Activated gamma-delta T cell (primary cell): ENCODE data around the gene LARGE1.

ENCODE experiments used
- DNase-seq: peaks from one replicate; lab custom pipeline; 2025; lab: John Stamatoyannopoulos, UW

The LARGE1 gene

DNA sequence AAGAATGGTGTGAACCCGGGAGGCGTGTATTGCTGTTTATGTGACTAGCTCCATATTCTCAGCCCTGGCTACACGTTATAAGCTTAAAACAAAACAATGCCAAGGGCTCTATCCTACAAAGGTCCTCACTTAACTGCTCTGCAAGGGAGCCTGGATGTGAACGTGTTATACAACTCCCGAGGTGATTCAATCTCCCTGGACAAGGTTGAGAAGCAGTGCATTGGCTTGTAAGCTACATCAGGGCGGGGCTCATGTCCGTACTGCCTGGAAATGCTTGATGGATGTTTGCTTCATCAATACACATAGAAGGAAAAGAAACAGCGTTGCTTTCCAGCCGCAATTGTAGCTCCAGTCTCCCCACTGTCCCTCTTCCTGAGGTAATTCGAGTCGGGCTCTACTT, 605.2 kb downstream of the LARGE1 start:
- DNase-seq = no peak

DNA sequence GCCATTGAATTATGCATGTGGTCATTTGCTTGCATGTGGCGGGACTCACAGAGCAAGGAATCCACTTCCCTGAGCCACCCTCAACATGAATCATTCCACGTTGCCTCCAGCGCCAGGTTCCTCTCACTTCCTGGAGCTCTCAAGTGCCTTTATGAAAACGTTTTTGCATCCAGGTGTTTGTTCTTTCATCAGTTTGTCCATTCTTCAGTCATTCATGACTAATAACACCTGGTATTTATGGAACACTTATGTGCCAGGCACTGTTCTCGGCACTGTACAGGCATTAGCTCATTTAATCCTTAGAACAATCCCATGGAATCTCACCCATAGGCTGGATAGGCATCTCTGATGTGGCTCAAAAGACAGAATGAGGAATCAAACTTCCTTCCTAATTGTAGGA, 606.0 kb downstream of the LARGE1 start:
- DNase-seq = no peak

DNA sequence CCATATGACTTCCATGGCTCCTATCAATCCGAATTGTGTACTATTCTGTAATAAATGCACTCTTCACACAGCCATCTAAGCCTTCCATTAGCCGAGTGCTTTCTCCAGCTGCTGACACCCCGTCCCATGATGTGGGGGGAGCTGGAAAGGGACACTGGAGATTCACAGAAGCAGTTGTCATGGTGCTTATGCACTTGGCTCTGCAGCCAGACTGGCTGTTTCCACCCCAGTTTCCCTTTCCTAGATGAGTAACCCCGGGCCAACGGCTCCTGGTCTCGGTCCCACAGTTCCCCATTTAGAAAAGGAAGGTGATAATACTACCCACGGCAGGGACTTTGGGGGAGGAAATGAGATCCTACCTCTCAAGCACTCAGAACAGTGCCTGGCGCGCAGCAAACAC, 617.2 kb downstream of the LARGE1 start:
- no peak for DNase-seq

DNA sequence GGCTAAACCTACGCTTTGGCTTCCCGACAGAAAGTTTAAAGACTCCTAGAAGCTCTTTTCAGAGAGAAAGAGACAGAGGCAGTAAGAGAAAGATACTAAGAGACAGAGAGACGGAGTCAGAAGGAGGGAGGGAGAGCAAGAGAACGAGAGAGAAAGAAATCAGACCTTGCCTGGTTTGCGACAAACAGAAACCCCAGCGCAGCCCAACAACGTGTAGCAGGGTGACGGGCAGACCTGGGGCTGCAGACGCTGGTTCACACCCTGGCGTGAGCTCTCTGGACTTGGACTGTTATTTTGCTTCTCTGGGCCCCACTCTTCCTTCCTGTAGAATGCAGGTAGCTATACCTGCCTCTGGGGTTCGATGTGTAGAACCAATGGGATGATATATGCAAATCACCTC, 617.7 kb downstream of the LARGE1 start:
- DNase-seq = no peak

DNA sequence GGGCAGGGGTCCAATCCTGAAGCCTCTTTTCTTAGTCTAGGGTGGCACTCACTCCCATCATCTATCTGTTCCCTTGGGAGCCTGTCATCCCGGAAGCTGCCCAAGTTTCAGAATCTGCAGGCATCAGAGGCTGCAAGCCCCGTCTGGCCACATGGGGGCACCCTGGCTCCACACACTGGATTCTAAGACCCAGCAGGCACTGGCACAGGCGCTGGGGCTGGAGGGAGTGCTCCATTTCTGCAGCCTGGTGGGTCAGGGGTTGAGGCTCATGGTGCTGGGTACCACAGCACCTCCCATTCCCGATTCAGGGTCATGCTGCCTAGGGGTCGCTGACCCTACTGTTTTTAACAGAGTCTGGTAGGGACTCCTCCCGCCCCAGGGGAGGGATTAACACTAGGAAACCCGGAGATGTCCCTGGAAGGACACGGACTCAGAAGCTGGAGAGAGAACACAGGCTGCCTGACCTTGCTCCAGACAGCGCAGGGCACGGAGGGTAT, 618.2 kb downstream of the LARGE1 start:
- DNase-seq = no peak

DNA sequence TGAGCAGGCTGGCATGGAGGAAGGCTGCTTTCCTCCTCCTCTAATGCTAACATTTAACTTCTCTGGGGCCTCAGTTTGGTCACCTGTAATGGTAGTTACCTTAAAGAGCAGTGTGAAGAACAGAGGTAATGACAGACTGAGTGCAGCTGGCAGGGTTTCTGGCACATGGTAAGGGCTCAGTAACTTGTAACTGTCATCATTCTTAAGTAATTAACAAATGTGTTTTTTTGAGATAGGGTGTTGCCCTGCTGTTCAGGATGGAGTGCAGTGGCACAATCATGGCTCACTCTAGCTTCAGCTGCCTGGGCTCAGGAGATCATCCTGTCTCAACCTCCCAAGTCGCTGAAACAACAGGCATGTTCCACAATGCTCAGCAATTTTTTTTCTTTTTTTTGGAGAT, 620.1 kb downstream of the LARGE1 start:
- DNase-seq = no peak

DNA sequence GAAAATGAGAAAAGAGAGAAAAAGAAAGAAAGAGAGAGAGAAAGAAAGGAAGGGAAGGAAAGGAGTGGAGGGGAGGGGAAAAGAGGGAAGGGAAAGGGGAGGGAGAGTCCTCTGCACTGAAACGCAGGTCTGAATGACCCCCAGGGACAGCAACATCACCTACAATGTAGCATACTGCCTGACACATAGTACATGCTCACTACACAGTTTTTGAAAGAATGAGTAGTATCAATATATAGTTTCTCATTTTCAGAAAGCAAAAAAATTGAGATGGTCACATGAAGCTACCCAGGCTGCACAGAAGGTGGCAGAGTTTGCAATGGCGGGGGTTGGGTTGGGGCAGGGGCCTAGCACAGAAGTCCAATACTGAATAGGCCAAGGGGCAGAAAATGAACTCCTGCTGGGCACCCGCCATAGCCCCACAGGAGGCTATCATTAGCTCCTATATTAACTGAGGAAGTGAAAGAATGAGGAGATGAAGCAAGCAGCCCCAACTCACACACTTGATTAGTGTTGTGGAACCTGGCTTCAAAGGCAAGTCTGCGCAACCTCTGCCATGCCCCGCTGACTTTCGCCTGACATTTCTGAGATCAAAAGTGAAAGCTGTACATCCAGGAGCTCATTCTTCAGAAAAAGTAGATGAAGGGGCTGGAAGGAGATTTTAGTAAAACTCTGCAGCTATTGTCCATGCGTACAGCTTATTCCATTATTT, 620.9 kb downstream of the LARGE1 start:
- no peak for DNase-seq

DNA sequence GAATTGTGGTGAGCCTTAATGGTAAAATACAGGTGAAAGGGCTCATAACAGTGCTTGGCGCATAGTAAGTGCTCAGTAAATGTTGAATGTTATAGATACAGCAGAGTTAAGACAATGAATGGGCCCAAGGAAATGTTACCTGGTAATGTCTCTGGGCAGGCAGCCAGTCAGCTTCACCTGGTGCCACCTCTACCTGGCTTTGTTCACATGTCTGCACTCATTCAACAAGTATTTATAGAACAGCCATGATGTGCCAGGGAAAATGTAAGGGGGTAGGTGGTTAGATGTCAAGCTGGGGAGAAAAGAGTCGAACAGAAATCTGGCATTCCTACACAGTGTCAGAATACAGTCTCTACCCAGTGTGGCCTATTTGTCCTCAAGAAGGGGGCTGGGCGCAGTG, 623.3 kb downstream of the LARGE1 start:
- DNase-seq = no peak

DNA sequence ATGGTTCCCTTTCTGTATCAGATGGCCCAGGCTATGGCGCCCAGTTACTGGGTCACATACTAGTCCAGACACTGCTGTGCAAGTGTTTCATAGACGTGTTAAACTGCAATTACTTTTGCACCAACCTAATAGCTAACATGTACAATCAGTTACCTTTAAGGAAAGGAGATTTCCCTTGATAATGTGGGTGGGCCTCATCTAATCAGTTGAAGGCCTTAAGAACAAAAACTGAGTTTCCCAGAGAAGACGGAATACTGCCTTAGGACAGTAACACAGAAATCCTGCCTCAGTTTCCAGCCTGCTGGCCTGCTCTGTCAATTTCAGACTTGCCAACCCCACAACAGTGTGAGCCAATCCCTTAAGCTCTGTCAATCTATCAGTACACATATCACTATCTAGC, 632.2 kb downstream of the LARGE1 start:
- no peak for DNase-seq

DNA sequence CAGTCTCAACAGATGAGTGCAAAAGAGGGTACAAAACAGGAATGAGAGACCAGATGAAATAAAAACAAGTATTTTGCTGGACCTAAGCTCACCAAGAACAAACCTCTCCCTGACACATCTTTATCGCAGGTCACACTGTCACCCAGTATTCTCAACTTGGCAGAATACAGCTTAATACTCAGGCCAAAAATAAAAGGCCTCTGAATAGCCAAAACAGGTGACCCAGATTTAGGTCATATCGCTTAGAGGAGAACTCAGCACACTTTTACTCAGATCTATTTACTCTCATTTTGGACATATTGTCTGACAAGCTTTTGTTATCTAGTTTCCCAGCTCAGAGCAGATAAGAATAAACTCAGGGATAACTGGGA, 645.2 kb downstream of the LARGE1 start:
- no peak for DNase-seq

DNA sequence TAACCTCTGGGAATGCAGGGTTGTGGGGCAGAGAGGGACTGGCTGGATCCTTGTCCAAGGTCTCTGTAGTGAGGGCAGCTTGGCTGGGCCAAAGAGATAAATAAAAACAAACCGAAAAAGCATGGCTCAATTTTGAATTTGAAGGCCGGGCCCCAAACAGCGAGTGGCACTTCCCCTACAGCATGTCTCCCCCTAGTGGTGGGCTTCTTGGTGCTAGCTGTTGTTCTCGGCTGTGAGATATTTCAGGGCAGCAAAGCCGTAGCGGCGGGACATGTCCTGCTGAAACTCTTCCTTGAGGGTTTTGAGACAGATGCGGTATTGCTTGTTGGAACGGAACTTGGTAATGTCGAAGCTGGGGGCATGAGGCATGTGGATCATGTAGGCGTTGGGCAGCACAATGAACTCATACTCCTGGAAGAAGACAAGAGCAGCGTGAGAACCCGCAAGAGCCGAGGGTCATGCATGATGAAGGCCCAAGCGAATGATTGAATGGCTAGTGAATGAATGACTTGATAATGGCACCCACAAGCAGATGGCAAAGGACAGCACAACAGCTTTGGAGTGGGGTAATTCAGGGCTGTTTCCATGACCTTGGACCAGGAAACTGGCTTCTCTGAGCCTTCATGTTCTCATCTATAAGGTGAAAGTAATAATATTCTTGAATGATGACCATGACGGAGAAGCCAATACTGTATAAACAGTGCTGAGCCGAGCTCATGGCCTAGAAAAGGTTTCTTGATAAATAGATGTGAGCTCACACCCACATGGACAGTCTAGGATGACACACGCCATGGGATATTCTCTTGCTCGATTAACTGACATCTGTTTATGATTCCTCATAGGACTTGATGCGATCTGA, 645.8 kb downstream of the LARGE1 start:
- no peak for DNase-seq

DNA sequence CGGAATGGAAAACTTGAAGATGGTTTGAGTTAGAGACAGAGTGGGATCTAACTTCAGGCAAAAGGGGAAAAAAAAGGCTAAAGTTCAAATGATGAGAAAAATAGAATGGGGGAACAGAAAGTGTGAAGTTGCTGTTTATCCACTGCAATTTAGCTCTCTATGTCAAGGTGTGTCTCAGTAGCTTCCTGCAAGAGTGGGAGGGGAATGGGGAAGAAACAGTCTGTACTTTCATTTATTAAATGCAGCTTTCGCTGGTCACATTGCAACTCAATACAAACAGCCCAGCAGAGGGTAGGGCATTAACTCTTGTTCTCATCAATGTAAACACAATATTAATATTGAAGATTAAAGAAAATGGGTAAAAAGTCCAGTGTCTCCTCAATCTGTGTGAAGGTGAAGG, 647.4 kb downstream of the LARGE1 start:
- DNase-seq = no peak

DNA sequence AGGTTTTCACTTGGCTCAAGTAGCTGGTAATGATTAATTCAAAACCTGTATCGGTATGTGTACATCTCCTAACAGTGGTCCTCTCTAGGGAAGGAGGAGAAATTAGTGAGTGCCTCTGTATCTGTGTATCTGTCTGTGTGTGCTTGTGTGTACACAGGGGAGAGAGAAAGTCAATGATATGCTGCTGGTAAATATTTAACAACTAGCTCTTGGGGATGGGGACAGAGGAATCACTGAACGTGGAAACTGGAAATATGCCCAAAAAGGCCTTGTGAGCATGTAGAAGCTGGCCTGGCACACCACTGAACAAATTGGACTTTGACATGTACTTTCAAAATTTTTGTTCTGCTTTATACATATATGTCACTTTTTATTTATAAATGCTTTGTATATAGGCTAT, 648.1 kb downstream of the LARGE1 start:
- DNase-seq = no peak

DNA sequence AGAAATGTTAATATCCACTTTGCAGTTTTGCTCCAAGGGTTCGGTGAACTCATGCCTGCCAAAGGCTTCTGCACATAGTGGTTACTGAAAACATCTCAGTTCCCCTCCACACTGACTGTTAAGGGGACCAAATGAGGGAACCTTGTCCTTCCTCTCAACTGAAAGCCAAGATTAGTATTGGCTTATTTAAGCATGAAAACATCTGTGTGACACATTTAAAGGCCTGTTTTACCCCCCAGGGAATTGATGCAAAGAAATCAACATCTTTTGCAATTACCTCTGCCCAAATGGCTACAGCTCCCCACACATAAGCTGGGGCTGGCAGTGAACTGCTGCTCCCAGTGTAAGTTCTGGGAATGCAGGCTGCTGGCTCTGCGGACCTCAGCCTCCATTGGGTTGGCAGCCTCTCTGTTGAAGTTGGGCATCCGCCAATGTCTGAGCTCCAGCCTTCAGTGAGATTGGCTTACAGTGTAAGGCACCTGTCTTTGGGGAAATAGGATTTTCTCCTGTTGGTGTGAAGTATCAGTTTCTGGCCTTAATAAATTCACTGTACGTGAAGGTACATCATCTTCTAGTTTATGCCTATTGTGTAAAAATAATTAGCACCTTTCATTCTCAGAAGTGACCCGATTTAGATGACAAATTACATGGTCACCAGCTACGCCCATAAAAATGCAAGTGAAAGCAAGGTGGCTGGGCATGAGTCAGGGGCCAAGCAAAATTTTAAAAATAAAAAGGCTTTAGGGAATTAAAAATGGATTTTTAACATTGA, 648.7 kb downstream of the LARGE1 start:
- no peak for DNase-seq

DNA sequence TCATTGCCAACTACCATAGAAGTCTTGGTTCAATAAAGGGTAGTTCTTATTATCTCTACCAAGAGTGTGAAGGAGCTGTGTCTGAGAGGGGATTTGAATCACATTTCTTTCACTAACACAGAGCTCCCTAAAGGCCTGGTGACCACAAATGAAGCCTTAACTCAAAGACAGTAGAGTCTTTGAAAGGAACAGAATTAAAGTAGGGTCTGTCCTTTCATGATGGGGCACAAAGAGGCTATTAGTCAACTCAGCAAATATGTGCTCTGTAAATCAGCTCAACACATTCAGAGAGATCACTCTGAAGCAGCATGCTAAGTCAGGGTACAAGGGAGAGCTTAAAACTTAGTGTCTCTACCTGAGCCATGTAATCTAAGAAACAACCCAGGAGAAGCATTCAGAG, 649.7 kb downstream of the LARGE1 start:
- no peak for DNase-seq

DNA sequence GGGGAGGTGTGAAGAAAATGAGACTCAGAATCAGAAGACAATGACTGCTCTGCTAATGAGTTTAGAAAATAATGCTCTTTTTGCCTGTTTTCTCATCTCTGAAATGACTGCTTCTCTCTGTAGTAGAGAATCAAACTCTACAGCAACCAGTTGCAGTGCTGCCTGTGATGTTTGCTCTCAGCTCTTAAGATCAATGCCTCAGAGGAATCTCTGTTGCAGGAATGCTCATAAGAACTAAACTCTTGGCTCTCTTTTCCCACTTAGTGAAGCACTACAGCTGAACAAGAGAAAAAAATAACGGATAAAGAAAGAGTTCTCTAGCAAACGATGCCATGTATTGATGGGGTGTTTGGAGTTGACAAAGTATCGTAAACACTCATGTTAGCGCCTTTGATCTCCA, 658.6 kb downstream of the LARGE1 start:
- no peak for DNase-seq

DNA sequence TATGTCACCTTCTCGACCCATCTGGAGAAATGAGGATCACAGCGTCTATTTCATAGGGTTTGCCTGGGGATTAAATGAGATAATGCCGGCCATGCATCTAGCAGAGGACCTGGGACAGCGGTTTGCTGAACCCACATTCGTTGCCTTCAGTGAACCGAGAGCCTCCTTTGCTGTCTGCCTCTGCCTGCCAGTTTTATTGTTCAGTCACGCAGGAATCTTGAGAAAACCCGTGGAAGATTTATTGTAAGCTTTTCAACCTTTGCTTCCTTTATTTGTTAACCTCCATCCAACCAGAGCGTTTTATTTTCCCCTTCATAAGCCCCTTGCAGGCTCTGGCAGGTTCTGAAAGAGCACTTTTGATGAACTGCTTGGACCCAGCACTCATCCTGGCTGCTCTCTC, 659.8 kb downstream of the LARGE1 start:
- no peak for DNase-seq

DNA sequence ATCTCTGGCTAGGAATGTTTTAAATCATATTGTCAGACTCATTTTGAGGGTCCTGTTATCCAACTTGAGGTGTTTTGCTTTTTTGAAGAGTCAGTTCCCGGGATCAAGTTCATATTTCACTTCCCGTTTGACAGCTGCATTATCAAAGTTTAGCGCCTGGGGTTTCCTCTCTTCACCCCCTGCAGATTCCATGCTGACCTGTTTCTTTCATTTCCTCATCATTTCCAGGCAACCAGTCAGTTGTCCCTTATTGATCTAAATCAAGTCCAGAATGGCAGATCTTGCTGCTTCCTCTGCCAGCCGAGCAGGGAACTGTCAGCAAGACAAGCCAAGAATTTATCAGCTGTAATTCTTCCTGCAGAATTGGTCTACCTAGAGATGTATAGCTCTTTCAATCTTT, 664.5 kb downstream of the LARGE1 start:
- no peak for DNase-seq

DNA sequence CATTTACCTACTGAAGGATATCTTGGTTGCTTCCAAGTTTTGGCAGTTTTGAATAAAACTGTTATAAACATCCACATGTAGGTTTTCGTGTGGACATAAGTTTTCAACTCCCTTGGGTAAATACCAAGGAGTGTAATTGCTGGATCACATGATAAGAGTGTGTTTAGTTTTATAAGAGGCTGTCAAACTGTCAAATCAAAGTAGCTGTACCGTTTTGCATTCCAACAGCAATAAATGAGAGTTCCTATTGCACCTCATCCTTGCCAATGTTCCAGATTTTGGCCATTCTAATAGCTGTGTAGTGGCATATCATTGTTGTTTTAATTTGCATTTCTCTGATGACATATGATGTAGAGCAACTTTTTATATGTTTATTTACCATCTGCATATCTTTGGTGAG, 671.3 kb downstream of the LARGE1 start:
- no peak for DNase-seq

DNA sequence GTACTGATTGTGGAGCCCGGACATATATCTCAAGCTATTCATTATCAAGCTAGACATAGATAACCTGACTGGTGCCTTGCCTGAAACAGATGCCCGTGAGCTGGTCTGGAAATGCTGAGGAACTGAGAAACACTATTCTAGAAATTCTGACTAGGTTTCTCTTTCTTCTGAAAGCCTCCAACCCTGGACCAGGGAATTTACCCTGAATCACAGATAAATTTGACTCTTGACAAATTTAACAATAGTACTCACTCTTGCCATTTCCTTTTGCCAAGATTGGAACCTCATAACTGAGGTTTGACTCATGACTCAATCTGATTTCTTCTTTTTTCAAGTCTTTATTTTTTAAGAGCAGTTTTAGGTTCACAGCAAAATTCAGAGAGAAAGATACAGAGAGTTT, 672.5 kb downstream of the LARGE1 start:
- DNase-seq = no peak

DNA sequence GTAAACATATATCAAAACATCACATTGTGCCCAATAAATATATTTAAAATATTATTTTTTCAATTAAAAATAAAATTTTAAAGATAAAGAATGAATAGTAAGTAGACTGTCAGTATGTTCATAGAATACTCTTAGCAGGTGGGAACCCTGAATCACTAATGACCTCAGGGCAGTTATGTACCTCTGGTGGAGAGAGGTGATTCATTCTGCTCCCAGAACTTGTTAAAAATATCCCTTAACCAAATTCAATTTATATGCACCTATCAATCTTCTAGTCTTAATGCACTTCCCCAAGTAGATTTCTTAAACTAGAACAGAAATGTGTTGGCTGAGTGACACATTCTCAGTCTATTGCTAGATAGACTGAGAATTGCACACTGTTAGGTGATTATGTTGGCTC, 678.2 kb downstream of the LARGE1 start:
- no peak for DNase-seq

DNA sequence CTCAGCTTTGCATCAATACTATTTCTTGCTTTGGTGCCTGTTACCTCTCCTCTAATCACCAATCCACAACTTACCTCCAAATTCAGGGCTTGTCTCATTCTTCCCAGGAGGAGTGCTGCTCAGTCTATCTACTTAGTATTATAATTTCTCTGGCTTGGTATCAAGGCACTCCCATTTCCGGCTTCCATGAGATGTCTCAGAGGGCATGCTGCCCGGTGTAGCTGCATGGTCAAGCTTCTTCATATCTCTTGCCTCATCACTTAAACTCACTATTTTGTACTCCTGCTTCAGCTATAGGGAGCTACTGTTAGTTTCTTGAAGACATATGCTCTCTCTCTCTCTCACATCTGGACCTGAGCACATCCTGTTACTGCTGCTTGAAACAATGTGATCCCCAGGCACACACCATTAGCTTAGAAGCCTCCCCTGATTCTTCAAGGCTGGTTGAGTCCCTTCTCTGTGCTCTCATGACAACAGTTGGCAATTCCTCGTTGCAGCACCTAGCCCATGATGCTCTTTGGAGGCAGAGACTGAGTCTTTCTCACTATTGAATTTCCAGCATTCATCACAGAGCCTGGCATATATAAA, 679.3 kb downstream of the LARGE1 start:
- DNase-seq = no peak
